ENCODE measurements around the gene TSC1.

DNA sequence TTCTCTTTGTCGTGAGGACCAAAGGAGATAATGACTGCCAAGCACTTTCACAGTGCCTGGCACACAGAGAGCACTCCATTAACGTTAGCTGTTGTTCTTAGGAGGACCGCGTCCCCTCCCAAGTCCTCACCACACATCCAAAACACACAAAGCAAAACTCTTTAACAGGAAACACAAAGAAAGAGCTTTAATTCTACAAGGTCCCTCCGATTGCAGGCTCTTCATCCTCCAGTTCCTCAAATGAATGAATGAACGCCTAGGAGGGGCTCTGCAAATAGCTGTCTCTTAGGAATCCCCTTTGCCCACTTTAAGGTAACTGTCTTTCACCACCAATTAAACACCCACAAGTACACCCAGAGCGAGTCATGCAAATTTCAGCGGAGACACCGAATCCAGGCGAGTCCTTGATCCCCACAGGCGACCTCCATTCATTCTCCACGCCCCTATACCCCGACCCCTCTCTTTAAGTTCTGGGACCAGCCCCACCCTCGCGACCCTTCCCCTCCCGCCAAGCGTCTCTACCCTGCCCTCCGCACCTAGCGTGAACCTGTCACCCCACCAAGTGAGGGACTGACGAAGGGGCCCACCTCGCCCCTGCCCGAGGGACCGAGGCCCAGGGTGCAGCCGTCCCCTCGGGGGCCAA, 644 bp downstream of the TSC1 start:
- no peak for TF ChIP-seq EZH2phosphoT487 (IDR thresholded peaks at IDR 0.05; ENCODE audit: borderline replicate concordance)
- TF ChIP-seq CTCF (conservative IDR thresholded peaks at IDR 0.05; ENCODE audit: low read length): no peak
